HG03025 (cell line): ENCODE measurements around the gene PARVA.
"Not testable (repeated sequence)": the region's sequence is repeated elsewhere in the genome, so short reads cannot be mapped to it uniquely, and the experiment has no call there.

Experiments
- ATAC-seq: cut with Tn5 transposase; IDR thresholded peaks from one replicate; pipeline ENCODE4 v1.9.1; 2021; ENCODE audit warnings: mild to moderate bottlenecking, moderate library complexity; ENCODE audit not compliant: unreplicated experiment, low FRiP score

Gene PARVA, protein sequence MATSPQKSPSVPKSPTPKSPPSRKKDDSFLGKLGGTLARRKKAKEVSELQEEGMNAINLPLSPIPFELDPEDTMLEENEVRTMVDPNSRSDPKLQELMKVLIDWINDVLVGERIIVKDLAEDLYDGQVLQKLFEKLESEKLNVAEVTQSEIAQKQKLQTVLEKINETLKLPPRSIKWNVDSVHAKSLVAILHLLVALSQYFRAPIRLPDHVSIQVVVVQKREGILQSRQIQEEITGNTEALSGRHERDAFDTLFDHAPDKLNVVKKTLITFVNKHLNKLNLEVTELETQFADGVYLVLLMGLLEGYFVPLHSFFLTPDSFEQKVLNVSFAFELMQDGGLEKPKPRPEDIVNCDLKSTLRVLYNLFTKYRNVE

DNA sequence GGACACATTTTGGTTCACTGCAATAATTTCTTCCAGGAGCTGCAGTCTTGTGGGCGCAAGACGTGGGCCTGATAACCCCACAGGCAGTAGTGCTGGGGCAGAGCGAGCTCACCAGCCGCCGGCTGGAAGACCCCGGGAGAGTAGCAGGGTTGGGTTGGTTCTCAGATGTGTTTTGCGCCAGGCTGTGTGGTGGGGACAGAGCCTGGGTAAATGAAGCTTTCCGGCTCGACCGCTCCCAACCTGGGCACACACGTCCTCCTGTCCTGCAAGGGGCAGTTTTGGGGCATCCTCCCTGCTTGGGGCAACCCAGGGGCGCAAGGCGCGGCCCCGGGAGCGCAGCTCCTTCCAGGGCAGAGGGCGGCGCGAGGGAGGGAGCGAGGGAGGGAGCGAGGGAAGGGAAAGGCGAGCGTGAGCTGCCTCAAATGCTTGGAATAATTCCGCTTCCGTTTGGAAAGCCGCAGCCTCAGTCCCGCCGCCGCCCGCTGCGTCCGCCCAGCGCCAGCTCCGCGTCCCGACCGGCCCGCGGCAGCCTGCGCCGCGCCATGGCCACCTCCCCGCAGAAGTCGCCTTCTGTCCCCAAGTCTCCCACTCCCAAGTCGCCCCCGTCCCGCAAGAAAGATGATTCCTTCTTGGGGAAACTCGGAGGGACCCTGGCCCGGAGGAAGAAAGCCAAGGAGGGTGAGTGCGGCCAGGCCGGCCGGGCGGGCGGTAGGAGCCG is at the start of gene PARVA:
TSS of gene PARVA (plus strand) at position 466 of the 718 bp plus-strand sequence. CDS start at position 543, 77 bp downstream.
- no peak for ATAC-seq

DNA sequence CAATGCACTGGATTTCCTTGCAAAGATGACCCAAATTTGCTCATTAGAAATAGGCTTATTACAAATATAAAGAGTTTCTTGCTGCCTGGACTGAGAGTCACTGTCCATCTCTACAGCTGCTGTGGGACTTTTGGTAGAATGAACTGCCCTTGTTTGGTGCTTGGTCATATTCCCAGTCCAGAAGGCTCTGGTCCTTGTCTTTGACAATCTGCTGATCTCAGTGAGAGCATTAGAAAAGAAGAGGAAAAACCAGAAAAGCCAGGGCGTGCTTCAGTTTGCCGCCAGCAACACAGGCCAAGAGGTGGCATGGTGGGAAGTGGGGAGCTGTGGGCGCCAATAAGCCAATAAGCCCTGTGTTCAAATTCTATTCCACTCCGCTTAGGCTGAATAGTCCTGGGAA is 48.2 kb upstream of the PARVA start:
- no peak for ATAC-seq

DNA sequence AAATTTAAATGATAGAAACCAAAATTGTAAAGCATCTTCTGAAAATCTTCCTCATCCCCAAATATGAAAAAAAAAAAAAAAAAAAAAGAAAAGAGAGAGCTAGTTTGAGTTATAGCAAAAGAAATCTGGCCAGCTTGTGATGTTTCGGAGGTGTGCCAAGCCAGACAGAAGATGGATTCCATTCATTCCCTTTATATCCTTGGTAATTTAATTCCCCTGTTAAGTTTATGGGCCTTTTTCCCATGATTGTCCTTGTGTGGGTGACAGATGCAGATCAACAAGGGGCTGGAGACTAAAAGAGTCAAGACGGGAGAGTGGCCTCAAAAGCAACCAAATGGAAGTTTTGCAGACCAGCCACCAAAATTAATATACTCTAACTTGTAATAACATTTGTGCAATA is 47.6 kb upstream of the PARVA start:
- no peak for ATAC-seq

DNA sequence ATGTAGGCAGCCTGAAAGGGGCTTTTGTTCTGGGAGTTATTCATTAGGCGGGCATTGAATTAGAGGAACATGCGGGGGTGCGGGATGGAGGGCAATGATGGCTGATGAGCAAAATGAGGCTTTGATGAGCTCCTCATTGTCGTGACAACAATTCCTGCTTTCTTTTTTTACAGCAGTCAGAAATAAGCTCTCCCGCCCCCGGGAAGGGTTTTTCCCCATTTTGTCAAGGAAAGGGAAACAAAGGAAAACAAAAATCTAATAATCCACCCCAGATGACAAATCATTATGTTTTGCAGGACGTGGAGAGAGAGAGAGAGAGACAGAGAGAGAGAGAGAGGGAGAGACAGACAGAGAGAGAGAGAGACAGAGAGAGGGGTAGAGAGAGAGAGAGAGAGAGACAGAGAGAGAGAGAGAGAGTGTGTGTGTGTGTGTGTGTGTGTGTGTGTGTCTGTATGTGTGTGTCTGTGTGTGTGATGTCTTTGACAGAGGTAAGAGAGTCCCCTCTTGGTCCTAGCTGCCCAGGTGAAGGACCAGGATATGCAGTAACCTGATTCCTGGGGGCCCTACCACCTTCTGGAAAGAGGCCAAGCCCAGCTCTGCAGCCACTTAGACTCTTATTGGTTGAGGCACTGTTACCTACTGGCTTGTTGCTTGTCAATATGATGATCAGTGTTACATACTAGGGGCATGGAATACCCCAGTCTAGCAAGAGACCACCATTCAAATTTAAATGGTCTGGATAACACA is 46.7 kb upstream of the PARVA start:
- ATAC-seq = no peak

DNA sequence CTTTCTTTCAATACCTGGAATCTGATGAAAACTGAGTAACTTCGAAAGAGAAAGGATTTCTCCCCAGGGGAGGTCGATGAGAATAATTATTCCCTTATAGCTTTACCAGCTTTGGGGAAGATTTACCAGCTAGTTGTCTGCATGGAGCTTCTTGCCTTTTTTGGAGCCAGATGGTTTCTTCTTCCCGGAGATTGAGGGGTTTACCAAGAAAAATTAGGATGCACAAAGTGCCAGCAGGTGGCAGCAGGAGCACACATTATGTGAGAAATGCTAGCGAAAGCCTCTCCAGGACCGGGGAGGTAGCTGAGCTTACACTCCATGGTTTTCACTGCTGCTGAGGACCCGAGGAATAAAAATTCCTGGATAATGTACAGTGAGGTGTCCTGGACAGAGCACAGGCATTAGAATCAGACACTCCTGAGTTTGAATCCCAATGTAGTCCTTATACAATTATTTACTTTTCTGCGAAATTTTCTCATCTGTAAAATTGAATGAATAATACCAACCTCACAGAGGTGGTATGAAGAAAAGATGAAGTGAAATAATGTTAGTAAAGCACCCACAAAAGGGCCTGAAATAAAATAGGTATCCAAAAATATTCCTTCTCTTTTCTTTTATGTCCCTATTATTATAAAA is 46.0 kb upstream of the PARVA start:
- ATAC-seq = no peak

DNA sequence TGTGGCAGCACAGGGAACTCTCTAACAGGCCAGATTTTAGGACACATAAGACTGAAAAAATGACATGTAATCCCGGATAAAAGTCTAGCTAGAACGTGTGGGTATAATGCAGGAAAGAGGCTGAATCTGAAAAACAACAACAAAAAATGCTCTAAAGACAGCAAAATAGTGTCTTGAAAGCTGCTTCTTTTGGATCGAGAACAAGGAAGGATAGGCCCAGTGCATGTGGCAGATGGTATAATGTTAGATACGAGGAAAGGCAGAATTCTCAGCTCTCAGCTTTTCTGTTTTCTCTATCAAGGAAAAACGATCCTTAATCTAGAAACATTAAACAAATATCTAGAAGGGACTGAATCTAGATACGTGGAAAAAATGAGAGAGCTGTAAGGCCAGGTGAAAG is 33.8 kb upstream of the PARVA start:
- no peak for ATAC-seq

DNA sequence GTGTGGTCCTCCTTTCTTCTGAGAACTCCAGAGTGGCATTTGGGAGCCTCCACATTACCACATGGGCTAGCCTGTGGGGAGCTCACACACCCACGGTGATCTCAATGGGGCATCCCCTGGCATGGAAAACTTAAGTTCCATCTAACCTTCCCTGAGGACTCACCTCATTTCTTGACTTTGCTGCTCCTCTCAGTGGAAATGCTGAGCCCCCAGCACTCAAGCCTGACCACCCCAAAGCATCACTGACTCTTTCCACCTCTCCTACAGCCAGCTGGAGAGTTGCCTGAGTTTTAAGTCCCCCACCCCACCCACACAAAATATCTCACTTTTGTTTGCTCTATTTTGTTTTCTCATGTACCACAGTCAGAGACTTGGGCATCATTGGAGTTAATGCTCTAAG is 23.8 kb upstream of the PARVA start:
- no peak for ATAC-seq

DNA sequence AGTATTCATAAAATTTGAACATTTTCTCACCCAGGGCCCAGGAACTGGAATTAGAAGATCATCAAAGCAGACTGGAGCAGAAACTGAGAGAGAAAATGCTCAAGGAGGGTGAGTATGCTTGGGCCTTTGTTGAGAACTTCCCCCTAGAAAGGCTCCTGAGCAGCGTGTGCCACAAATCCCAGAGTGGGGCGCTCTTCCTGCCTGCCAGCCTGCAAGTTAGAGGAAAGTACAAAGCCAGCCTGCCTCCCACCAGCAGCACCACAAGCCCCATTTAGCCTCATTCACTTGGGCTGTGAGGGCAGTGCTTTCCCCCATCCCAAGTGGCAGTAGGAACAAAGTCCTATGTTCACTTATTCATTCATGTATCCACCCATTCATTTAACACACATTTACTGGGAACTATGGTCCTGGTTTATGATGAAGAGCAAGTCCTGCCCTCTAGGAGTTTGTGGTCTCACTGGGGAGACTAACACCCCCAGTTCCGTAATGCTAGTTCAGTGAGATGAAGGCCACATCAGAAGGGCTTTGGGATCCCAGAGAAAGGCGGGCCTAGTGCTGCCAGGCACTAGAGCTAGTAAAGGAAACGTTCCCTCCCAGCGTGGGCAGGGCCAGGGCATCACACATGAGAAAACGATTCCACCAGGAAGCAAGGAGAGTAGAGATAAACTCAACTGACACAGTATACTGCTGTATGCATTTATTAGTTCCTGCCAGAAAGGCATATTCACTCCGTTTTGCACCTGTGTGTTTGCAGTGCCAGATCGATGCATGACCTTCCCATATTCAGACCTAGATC is 22.4 kb upstream of the PARVA start:
- ATAC-seq = no peak

DNA sequence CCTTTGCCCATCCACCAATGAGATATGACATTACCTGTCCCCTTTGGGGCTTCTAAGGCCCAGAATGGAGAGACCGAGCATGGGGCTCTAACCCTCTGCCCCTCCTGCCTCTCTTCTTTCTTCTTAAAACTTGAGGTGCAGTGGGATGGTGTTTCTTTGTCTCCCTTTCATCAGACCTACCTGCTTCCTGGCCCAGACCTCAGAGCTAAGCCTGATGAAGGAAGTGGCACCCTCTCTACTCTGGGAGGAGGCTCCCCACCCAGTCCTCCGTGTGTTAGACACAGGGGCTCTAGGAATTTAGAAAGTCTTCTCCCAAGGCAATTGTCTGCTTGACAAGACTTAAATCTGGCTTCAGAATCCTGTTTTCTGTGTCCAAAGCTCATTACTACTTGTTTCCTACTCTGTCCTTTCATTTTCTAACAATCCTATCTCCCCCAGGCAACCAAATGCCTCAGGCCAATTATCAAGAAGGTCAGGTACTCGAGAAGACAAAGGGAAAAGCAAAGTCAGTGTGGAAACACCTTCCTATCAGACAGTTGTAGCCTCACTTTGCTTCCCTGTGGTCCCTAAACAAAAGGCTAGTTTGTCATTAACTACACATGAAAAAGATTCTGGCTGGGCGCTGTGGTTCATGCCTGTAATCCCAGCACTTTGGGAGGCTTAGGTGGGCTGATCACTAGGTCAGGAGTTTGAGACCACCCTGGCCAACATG is 20.3 kb upstream of the PARVA start:
- ATAC-seq = no peak

DNA sequence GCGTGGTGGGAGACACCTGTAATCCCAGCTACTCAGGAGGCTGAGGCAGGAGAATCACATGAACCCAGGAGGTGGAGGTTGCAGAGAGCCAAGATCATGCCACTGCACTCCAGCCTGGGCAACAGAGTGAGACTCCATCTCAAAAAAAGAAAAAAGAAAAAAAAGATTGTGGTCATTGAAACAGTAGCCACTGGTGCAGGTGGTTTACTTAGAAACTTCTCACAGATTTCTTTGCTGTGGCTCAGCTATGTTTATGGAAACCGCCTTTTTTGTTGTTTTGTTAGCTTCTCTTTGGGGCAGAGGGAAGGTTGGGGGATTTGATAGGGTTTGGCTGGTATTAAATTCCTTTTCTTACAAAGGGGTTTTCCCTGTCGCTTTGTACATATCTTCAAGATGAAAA is 19.7 kb upstream of the PARVA start:
- ATAC-seq = not testable (repeated sequence)

DNA sequence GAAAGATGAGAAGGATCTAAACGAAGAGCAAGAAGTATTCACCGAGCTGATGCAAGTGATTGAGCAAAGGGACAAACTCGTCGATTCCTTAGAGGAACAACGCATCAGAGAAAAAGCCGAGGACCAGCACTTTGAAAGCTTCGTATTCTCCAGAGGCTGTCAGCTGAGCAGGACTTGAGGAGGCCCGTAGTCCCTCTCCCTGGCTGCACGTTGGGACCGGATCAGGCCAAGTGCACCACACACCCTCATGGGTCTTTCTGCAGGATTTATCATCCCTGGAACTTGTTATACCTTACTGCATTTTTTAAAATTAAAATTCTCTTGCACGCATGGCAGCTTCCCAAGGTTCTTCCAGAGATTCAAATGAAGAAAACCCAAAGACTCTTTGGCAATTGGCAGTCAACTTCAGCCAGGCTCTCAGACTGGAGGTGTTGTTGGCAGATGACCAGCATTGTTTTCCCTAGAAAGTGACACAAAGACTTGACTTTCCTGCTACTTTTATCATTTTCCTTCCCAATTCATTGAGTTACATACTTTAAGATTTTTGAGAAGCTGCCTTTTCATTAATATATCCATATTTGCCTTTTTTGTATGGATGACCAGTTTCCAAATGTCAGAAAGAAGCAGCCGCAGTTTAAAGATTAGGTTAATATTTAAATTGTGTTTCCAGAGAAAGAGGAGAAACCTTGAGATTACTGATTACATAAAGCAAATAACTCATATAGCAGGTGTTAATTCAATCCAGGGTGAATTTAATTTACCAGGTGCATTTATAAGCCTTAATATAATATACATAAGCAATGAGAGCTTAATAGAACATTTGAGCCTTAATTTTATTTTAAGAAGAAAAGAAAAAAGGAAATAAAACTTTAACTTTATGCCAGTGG is 18.8 kb upstream of the PARVA start:
- ATAC-seq = no peak

DNA sequence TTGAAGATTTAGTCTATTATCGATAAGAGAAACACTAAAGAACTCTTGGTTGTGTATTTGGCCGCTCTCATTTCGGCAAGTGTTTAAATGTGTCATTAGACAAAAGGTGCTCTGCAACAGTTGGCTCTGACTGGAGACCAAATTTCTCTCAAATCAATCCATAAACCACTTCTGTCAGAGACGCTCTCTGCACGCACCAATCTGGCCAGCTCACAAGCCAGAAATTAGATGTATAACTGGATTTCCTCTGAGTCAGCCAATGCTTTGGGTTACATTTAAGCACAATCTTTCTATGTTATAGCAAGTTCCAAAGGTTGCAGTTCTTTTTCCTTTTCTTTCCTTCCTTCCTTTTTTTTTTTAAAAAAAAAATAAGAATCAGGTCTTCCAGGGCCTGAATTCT is 17.6 kb upstream of the PARVA start:
- ATAC-seq = no peak

DNA sequence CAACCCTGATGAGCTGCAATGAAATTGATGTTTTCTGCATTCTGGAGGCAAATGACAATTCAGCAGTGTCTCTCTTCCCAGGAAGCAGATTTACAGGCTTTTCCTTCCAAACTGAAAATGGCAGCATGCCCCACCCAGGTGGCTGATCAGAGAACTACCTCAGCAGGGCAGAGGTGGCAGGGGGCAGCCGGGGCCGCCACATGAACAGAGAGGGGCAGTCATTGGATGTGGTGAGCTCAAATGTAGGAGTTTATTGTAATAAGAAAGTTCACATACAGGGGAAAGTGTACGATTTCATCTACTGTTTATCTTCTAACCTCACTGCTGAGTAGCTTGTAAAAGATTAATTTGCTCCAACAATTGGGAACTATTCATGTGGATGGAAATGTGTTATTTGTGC is 15.7 kb upstream of the PARVA start:
- no peak for ATAC-seq

DNA sequence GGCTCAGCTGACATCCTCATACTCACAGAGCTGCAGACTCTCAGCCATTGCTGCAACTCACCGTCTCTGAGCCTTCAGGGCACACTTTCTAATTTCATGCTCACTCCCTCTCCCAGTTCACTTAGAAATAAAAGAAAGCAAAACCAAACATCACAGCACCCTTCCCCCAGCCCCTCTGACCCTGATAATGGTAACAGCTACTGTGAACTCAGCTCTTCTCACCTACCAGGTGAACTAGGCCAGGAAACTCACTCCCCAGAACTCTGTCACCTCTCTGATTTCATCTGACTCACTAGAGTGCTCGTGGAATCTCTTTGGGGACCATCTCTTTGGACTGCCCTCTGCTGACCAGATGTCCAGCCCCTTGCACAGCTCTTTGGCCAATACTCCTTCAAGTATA is 14.5 kb upstream of the PARVA start:
- no peak for ATAC-seq

DNA sequence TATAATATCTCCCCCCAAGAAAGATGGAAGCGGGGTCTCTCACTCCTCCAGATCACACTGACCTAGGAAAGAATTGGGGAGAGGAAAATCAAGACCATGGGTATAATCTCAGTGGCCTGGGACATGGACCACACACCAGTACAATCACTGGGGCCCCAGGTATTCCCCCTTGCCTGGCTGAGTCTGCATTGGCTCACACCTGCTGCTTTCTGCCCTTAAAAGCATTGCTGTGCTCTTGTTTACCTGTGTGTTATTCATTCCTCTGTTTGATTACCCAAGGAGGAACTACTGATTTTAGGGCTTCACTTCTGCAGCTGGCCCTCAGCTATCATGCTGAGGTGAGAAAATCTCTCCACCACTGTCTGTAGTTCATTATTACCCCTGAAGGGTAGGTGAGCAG is 14.0 kb upstream of the PARVA start:
- no peak for ATAC-seq

DNA sequence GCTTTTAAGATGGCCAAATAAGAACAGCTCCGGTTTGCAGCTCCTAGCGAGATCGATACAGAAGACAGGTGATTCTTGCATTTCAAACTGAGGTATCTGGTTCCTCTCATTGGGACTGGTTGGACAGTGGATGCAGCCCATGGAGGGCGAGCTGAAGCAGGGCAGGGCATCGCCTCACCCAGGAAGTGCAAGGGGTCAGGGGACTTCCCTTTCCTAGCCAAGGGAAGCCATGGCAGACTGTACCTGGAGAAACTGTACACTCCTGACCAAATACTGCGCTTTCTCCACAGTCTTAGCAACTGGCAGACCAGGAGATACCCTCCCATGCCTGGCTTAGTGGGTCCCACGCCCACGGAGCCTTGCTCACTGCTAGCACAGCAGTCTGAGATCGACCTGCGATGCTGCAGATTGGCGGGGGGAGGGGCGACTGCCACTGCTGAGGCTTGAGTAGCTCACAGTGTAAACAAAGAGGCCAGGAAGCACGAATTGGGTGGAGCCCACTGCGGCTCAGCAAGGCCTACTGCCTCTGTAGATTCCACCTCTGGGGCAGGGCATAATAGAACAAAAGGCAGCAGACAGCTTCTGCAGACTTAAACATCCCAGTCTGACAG is 11.3 kb upstream of the PARVA start:
- not testable (repeated sequence) for ATAC-seq

DNA sequence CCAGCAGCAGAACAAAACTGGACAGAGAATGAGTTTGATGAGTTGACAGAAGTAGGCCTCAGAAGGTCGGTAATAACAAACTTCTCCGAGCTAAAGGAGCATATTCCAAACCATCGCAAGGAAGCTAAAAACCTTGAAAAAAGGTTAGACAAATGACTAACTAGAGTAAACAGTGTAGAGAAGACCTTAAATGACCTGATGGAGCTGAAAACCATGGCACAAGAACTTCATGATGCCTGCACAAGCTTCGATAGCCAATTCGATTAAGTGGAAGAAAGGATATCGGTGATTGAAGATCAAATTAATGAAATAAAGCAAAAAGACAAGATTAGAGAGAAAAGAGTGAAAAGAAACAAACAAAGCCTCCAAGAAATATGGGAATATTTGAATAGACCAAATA is 10.3 kb upstream of the PARVA start:
- not testable (repeated sequence) for ATAC-seq

DNA sequence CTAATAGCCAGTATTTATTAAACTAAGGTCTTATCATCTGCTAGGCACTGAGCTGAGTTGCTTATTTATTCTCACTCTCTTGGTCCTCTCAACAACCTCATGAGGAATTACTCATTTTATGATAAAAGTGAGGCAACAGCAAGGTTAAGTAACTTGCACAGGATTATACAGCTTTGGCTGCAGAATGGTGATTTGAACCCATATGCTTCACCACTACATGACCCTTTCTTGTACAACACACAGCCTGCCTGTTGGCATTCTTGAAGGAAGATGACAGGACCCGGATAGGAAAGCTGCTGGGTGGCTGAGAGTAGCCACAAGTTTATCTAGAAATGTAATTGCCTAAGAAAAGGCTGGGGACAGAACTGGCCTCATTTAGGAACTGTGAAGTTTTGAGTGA is 5.3 kb upstream of the PARVA start:
- no peak for ATAC-seq
